H1 (cell line): ENCODE measurements around the gene RGS9BP. TPM values are rescaled to one million over a fixed set of nuclear protein-coding genes. Genes with fewer than 3 reads are reported as not detected.

Experiments used
- CTCF ChIA-PET: fragments of 300-600 bp; sonication (Branson Sonifier 250); formaldehyde crosslinking; loops from one replicate; lab custom pipeline; 2021; ENCODE audit not compliant: partially characterized antibody; lab: Charles Lee
- POLR2A ChIA-PET: fragments of 300-600 bp; sonication (Branson Sonifier 250); formaldehyde crosslinking; loops from one replicate; lab custom pipeline; 2021; ENCODE audit warnings: inconsistent platforms; ENCODE audit not compliant: partially characterized antibody; lab: Charles Lee
- DNase-seq, 2 experiments: peaks; one replicate each; pipeline versions ENCODE4 v3.0.0 to v3.0.0-alpha.2; 2010 to 2022; ENCODE audit warnings: low spot score in 2 of 2, low read depth in 1 of 2, mixed read lengths in 1 of 2
- FAIRE-seq: peaks from 2 replicates; lab custom pipeline; 2011; peaks lifted over from hg19 to GRCh38; lab: Jason Lieb, UNC
- H2AFZ ChIP-seq: 2 replicates; pipeline ENCODE4 v1.8.1; 2012; ENCODE audit warnings: low read length, inconsistent platforms
- H2AK5ac ChIP-seq: 2 replicates; pipeline ENCODE4 v1.6.1; 2013; ENCODE audit warnings: low read depth, low read length
- H2BK120ac ChIP-seq: replicated peaks from 2 replicates; pipeline ENCODE3; 2013; ENCODE audit warnings: low read depth, low read length, inconsistent platforms
- H2BK12ac ChIP-seq: 2 replicates; pipeline ENCODE4 v1.6.1; 2013; ENCODE audit warnings: low read depth, low read length
- H2BK15ac ChIP-seq: 2 replicates; pipeline ENCODE4 v1.6.1; 2013; ENCODE audit warnings: low read length
- H2BK20ac ChIP-seq: 2 replicates; pipeline ENCODE4 v1.6.1; 2013; ENCODE audit warnings: low read length
- H2BK5ac ChIP-seq: 2 replicates; pipeline ENCODE4 v1.6.1; 2013; ENCODE audit warnings: low read depth, low read length
- H3K14ac ChIP-seq: 2 replicates; pipeline ENCODE4 v1.6.1; 2013; ENCODE audit warnings: inconsistent platforms; ENCODE audit not compliant: insufficient read length
- H3K18ac ChIP-seq: 2 replicates; pipeline ENCODE4 v1.6.1; 2013; ENCODE audit warnings: low read length; ENCODE audit errors: extremely low read depth
- H3K23ac ChIP-seq: 2 replicates; pipeline ENCODE4 v1.6.1; 2013; ENCODE audit warnings: inconsistent platforms; ENCODE audit not compliant: insufficient read length
- H3K23me2 ChIP-seq: 2 replicates; pipeline ENCODE4 v1.6.1; 2013; ENCODE audit warnings: low read depth, low read length
- H3K27ac ChIP-seq: 2 replicates; pipeline ENCODE4 v1.6.1; 2011; ENCODE audit warnings: low read depth, low read length, inconsistent platforms
- H3K27me3 ChIP-seq, 4 experiments: replicated peaks in 1 of 4; 1 replicate in 1 of 4; 2 replicates in 3 of 4; pipeline versions ENCODE4 v1.6.1 to v1.8.1; 2011 to 2013; ENCODE audit warnings: low read length in 3 of 4, mild to moderate bottlenecking in 3 of 4, inconsistent platforms in 2 of 4, mixed read lengths in 2 of 4, moderate library complexity in 1 of 4; ENCODE audit not compliant: control insufficient read depth in 3 of 4, insufficient read depth in 3 of 4; ENCODE audit errors: extremely low read depth in 1 of 4
- H3K36me3 ChIP-seq, 4 experiments: 2 replicates each; pipeline versions ENCODE4 v1.6.1 to v1.8.1; 2011 to 2013; ENCODE audit warnings: mild to moderate bottlenecking in 4 of 4, low read length in 3 of 4, moderate library complexity in 2 of 4, control low read depth in 1 of 4, inconsistent platforms in 1 of 4; ENCODE audit not compliant: insufficient read depth in 4 of 4, control insufficient read depth in 2 of 4
- H3K4ac ChIP-seq: replicated peaks from 2 replicates; pipeline ENCODE3; 2013; ENCODE audit warnings: low read length, low read depth, mixed read lengths, inconsistent platforms; ENCODE audit not compliant: insufficient read length
- H3K4me1 ChIP-seq, 4 experiments: replicated peaks in 1 of 4; 1 replicate in 1 of 4; 2 replicates in 3 of 4; pipeline versions ENCODE4 v1.6.1 to v1.8.1; 2011 to 2013; ENCODE audit warnings: low read length in 3 of 4, inconsistent platforms in 2 of 4, mixed read lengths in 1 of 4; ENCODE audit not compliant: insufficient read depth in 4 of 4, control insufficient read depth in 3 of 4
- H3K4me2 ChIP-seq, 2 experiments: 2 replicates each; pipeline versions ENCODE4 v1.6.1 to v1.8.1; 2011 to 2013; ENCODE audit warnings: low read depth in 2 of 2, low read length in 2 of 2, control low read depth in 1 of 2, inconsistent platforms in 1 of 2, mild to moderate bottlenecking in 1 of 2; ENCODE audit not compliant: insufficient read depth in 1 of 2
- H3K4me3 ChIP-seq, 4 experiments: fragments of 200-600, 300-600 bp in 1 of 4; sonication (generic), shearing (Covaris generic), sonication (Bioruptor Twin) in 1 of 4; 2 replicates each; pipeline versions ENCODE4 v1.5.1 to v1.8.1; 2011 to 2016; ENCODE audit warnings: low read length in 4 of 4, low read depth in 3 of 4, control low read depth in 2 of 4, inconsistent platforms in 2 of 4, mild to moderate bottlenecking in 2 of 4, mixed read lengths in 1 of 4, moderate library complexity in 1 of 4; ENCODE audit not compliant: insufficient read depth in 2 of 4; ENCODE audit errors: extremely low read depth in 1 of 4
- H3K56ac ChIP-seq: replicated peaks from 2 replicates; pipeline ENCODE3; 2013; ENCODE audit warnings: low read depth, mild to moderate bottlenecking, mixed read lengths, low read length, inconsistent platforms; ENCODE audit not compliant: insufficient read length
- H3K79me1 ChIP-seq: 2 replicates; pipeline ENCODE4 v1.6.1; 2013; ENCODE audit warnings: low read depth, low read length, control low read depth
- H3K79me2 ChIP-seq, 2 experiments: 2 replicates each; pipeline versions ENCODE4 v1.6.1 to v1.8.1; 2012 to 2013; ENCODE audit warnings: low read length in 2 of 2, mild to moderate bottlenecking in 2 of 2, inconsistent platforms in 1 of 2; ENCODE audit not compliant: insufficient read depth in 2 of 2, control insufficient read depth in 1 of 2
- H3K9ac ChIP-seq, 4 experiments: replicated peaks in 1 of 4; 1 replicate in 1 of 4; 2 replicates in 3 of 4; pipeline versions ENCODE4 v1.6.1 to v1.8.1; 2011 to 2013; ENCODE audit warnings: low read depth in 3 of 4, low read length in 3 of 4, control low read depth in 2 of 4, mild to moderate bottlenecking in 2 of 4, moderate library complexity in 2 of 4, inconsistent platforms in 1 of 4; ENCODE audit errors: extremely low read depth in 1 of 4
- H3K9me3 ChIP-seq, 2 experiments: 2 replicates each; pipeline versions ENCODE4 v1.6.1 to v1.8.1; 2012 to 2013; ENCODE audit warnings: mild to moderate bottlenecking in 2 of 2, moderate library complexity in 2 of 2, control low read depth in 1 of 2, inconsistent platforms in 1 of 2, low read depth in 1 of 2, low read length in 1 of 2, mixed read lengths in 1 of 2; ENCODE audit not compliant: insufficient read depth in 2 of 2
- H4K20me1 ChIP-seq, 2 experiments: replicated peaks in 1 of 2; 2 replicates each; pipeline versions ENCODE3 to v1.8.1; 2011 to 2013; ENCODE audit warnings: inconsistent platforms in 2 of 2, low read length in 2 of 2, mild to moderate bottlenecking in 1 of 2; ENCODE audit not compliant: insufficient read depth in 2 of 2, control insufficient read depth in 1 of 2
- H4K5ac ChIP-seq: 2 replicates; pipeline ENCODE4 v1.6.1; 2013; ENCODE audit warnings: low read length, low read depth, mixed read lengths, inconsistent platforms; ENCODE audit not compliant: insufficient read length
- H4K8ac ChIP-seq: 2 replicates; pipeline ENCODE4 v1.8.0; 2013; ENCODE audit warnings: mild to moderate bottlenecking, moderate library complexity, low read length, inconsistent platforms; ENCODE audit not compliant: insufficient read depth; ENCODE audit errors: extremely low read depth
- H4K91ac ChIP-seq: replicated peaks from 2 replicates; pipeline ENCODE3; 2013; ENCODE audit warnings: low read length, mixed read lengths, inconsistent platforms; ENCODE audit not compliant: insufficient read length
- BRCA1 ChIP-seq: IDR thresholded peaks from 2 replicates; pipeline ENCODE4 v1.6.1; 2012; ENCODE audit warnings: low read depth, low read length, improper control_type of control experiment
- GTF2F1 ChIP-seq: IDR thresholded peaks from 2 replicates; pipeline ENCODE4 v1.6.1; 2012; ENCODE audit warnings: low read depth, low read length, improper control_type of control experiment, borderline replicate concordance
- JUND ChIP-seq: IDR thresholded peaks from 2 replicates; pipeline ENCODE4 v1.6.1; 2011; ENCODE audit warnings: mild to moderate bottlenecking, improper control_type of control experiment, low read length
- RBBP5 ChIP-seq: IDR thresholded peaks from 2 replicates; pipeline ENCODE4 v1.7.1; 2012; ENCODE audit warnings: low read depth, mild to moderate bottlenecking, inconsistent platforms, low read length, moderate library complexity, borderline replicate concordance
- RNF2 ChIP-seq: fragments of 200-900, 300-1000 bp; sonication (generic); IDR thresholded peaks from 2 replicates; pipeline ENCODE4 v1.7.1; 2016; ENCODE audit warnings: borderline replicate concordance, low read depth, mild to moderate bottlenecking, antibody characterized with exemption, low read length; ENCODE audit not compliant: poor library complexity, severe bottlenecking; ENCODE audit errors: missing control alignments
- WGBS, 2 experiments: shearing (Covaris generic) in 1 of 2; methylation state at CpG; one replicate each; pipeline versions ENCODE4 v1.1.6 to v1.1.7; 2013 to 2015; ENCODE audit warnings: low lambda C conversion rate in 2 of 2, mixed read lengths in 2 of 2, inconsistent platforms in 1 of 2, low coverage in 1 of 2, missing lambda C conversion rate in 1 of 2; ENCODE audit not compliant: insufficient replicate concordance in 2 of 2, insufficient coverage in 1 of 2, insufficient read length in 1 of 2; ENCODE audit errors: extremely low coverage in 1 of 2, missing lambda C conversion rate in 1 of 2; 5-methylcytosine and 5-hydroxymethylcytosine counted together
- polyA plus RNA-seq, 7 experiments: library from polyadenylated mRNA; depleted of rRNA in 3 of 7; stranded (reverse) in 5 of 7; unstranded in 2 of 7; fragments of >200 nt in 5 of 7; fragments of 200-250 nt in 2 of 7; gene quantifications; 1 replicate in 5 of 7; 2 replicates in 1 of 7; 4 replicates in 1 of 7; pipeline versions ENCODE4 v1.2.1 to v1.2.3, GENCODE V29; 2011 to 2013; ENCODE audit warnings: missing spikeins in 2 of 7, mixed read lengths in 2 of 7
- total RNA-seq: library from RNA; stranded (reverse); fragmentation: NEBNext Ultra II Directional; extraction: Animal tissue kit (Norgen Biotek cat#: 25700); gene quantifications from 2 replicates; pipeline ENCODE4 v1.2.1, GENCODE V29; 2021

Gene RGS9BP
- total and polyA plus RNA-seq, 2 of the 8 experiments (the other 6 are each of a cell fraction or from before 2014, with no cell fraction given): 0.11 to 0.26 TPM

DNA sequence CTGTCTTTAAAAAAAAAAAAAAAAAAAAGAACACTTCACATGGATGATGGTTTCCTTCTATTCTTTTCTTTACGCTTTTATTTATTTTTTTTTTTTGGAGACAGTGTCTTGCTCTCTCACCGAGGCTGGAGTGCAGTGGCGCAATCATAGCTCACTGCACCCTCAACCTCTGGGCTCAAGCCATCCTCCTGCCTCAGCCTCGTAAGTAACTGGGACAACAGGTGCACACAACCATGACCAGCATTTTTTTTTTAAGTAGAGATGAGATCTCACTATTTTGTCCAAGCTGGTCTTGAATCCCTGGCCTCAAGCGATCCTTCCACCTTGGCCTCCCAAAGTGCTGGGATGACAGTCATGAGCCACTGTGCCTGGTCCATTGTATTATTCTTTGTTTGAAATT is 25.0 kb upstream of the RGS9BP start:
- Histone ChIP-seq H3K4me1 (peaks cover 0 to 6% (median 3%) of the 10 kb centered on the region in 4 experiments; a peak in 3 of 7 replicates), H3K18ac (no peak overlapping the region), H3K4me2 (no peak overlapping the region), H3K14ac (no peak overlapping the region), H4K5ac (no peak overlapping the region), H3K27ac (no peak overlapping the region), H3K4ac (no peak overlapping the region), H4K20me1 (peaks cover 0 to 5% of the 10 kb centered on the region in 2 experiments), H3K4me3 (no peak overlapping the region), H2BK5ac (no peak overlapping the region), H2BK20ac (no peak overlapping the region), H2AFZ (no peak overlapping the region), H3K56ac (no peak overlapping the region), H3K36me3 (peaks cover 0 to 17% (median 9%) of the 10 kb centered on the region in 4 experiments; a peak in 5 of 8 replicates), H3K79me1 (no peaks in the 10 kb centered on the region), H2BK15ac (no peak overlapping the region), H3K23me2 (no peaks in the 10 kb centered on the region), H3K9ac (no peak overlapping the region), H2AK5ac (no peak overlapping the region), H3K23ac (no peak overlapping the region), H4K91ac (no peak overlapping the region), H2BK120ac (no peak overlapping the region), H3K9me3 (no peaks in the 10 kb centered on the region), H3K79me2 (no peaks in the 10 kb centered on the region; a peak in 1 of 4 replicates), H4K8ac (no peak overlapping the region), H2BK12ac (no peak overlapping the region), H3K27me3 (no peaks in the 10 kb centered on the region)
- TF ChIP-seq GTF2F1 (no peak), BRCA1 (no peak), RNF2 (no peak), JUND (no peak), RBBP5 (no peak)
- WGBS, 2 experiments: 96% methylated on average over 2 of the region's 5 CpGs; no CpG with 5 or more reads in 1 of the 2 experiments
- DNase-seq (no peak), FAIRE-seq (no peak)
- CTCF ChIA-PET: interaction anchor here (0.6 to 3.8 kb wide), 7 partner anchors 17 to 490 kb away, joined by 3 to 15 read pairs (median 3); no protein-coding TSS in a partner anchor
- POLR2A ChIA-PET: interaction anchor here (0.7 kb wide), 1 partner anchor 277 kb away, joined by 4 read pairs; no protein-coding TSS in a partner anchor
